ENCODE data around the gene UBFD1. TPM values are rescaled to one million over a fixed set of nuclear protein-coding genes. Genes with fewer than 3 reads are reported as not detected.
"Not testable (repeated sequence)": the region's sequence is repeated elsewhere in the genome, so short reads cannot be mapped to it uniquely, and the experiment has no call there.

Gene UBFD1
- total RNA-seq, 1 donor from 2014 or later = 32.9 TPM

DNA sequence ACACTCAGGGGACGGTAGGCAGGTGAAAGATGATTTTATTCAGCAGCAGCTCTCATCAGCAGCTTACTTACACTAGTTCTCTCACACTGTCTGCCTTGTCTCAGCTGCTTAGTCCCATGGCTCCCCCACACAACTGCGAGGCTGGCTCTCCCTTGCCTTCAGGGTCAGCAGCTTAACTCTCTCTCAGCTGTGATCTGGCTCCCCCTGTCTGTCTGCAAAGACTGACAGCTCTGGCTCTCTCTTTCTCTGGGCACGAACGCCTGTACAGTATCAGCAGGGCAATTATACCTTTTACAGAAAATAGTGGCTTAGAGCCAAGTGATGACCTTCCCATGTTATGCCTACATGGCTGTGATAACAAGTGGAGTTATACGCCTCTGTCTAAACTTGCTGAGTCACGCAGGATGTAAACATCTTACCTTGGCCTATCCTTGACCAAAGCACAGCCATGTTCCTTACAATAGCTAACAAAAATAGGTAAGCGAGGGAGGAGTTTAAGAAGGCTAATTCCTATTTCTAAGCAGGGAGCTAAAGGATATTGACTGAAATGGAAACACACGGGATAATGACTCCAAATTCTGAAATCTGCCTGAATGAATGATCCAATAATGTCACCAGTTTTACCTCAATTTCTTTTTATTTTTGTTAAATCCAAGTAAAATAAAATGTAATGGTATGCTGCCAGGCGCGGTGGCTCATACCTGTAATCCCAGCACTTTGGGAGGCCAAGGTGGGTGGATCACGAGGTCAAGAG, 39.7 kb downstream of the UBFD1 start:
- DNase-seq (ENCODE audit: low spot score) (no peak), ATAC-seq (no peak)

DNA sequence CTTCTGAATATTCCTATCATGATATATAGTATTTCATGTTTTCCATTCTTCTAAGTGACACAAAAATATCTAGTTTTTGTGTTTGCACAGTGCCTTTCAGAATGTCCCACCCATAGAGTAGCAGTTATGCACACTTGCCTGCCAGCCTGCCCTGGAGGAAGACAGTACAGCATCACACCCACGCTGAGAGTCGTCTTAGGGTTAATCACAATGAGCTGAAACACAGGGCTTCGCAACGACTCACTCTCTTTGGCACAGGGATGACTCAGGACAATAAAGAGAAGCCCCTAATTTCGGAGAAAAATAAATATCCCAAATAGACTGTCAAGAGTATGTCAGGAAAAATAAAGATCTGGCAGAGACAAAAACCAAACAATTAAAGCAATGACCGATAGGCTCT, 50.2 kb downstream of the UBFD1 start:
- DNase-seq (ENCODE audit: low spot score) (no peak), ATAC-seq (no peak)

DNA sequence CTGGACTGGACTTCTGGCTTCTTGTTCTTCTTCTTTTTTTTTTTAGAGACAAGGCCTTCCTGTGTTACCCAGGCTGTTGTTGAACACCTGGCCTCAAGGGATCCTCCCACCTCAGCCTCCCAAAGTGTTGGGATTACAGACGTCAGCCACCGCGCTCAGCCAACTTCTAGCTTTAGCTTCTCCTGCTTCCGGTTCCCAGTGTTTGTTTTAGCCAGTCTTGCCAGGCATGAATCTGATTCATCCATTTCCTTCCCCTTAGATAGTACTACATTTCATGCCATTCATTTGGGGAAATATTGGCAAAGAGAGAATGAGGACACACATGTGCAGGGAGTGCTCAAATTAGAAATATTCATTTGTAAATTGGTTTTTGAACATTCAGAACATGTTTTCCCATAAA, 50.7 kb downstream of the UBFD1 start:
- ATAC-seq (no peak), DNase-seq (ENCODE audit: low spot score) (no peak)

DNA sequence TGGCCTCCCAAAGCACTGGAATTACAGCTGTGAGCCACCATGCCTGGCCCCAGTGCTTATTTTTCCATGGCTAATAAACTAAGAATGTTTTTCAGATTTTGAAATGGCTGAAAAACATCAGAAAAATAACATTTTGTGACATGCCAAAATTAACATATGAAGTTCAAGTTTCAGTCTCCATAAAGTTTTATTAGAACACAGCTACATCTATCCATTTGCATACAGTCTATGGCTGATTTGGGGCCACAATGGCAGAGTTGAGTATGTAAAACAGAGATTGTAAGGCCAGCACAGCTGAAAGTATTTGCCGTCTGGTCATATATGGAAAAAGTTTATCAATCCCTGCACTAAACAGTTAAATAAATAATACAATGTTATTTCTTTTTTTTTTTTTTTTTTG, 52.4 kb downstream of the UBFD1 start:
- ATAC-seq = no peak
- no peak for DNase-seq (ENCODE audit: low spot score)

DNA sequence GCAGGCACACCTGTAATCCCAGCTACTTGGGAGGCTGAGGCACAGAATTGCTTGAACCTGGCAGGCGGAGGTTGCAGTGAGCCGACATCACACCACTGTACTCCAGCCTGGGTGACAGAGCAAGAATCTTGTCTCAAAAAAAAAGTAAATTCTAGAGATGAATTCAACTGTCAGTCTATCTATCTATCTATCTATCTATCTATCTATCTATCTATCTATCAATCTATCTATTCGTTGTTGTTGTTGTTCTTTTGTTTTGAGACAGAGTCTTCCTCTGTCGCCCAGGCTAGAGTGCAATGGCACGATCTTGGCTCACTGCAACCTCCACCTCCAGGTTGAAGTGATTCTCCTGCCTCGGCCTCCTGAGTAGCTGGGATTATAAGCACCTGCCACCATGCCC, 53.4 kb downstream of the UBFD1 start:
- DNase-seq (ENCODE audit: low spot score); ATAC-seq: not testable (repeated sequence)

DNA sequence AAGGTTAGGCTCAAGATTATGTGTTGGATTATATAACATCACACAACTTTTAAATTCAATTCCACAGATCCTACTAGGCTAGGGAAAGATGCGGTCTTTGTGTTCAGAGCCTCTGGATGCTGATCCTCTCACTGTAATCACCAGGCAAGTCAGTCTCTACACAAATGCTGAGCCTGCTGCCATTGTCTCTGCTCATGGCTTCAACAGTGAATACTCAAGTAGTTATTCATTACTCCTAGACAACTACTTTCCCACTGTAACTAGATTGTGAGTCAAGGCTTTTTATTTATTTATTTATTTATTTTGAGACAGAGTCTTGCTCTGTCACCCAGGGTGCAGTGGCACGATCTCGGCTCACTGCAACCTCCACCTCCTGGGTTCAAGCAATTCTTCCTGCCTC, 54.4 kb downstream of the UBFD1 start:
- no peak for DNase-seq (ENCODE audit: low spot score)
- no peak for ATAC-seq

DNA sequence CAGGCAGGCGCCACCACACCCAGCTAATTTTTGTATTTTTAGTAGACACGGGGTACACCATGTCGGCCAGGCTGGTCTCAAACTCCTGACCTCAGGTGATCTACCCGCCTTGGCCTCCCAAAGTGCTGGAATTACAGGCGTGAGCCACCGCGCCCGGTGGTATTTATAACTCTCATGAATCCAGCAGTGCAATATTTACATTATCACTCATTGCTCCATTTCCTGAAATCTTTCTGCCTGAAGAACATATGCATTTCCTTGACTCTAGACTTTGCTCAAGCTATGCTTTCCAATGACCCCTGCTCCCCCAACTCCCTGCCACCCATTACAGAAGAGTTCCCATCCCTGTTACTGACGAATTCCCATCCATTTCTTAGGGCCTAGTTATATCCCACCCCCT, 58.3 kb downstream of the UBFD1 start:
- DNase-seq (ENCODE audit: low spot score) (no peak), ATAC-seq (no peak)

Other genes with a start within 250 kb of the UBFD1 start
- 6.8 TPM for gene COG7, start 104.5 kb upstream of the UBFD1 start, total RNA-seq
- gene GGA2, start 47.2 kb upstream of the UBFD1 start, total RNA-seq = 30.2 TPM
- gene EARS2, start 377 bp upstream of the UBFD1 start, total RNA-seq = 15.9 TPM
- 64.3 TPM for gene NDUFAB1, start 38.6 kb downstream of the UBFD1 start, total RNA-seq
- gene PALB2, start 83.6 kb downstream of the UBFD1 start, total RNA-seq = 4.6 TPM
- gene DCTN5, start 83.7 kb downstream of the UBFD1 start, total RNA-seq = 17.2 TPM
- 1.0 TPM for gene PLK1, start 121.2 kb downstream of the UBFD1 start, total RNA-seq
- 0.05 TPM for gene ERN2, start 155.5 kb downstream of the UBFD1 start, total RNA-seq
- gene CHP2, start 197.3 kb downstream of the UBFD1 start, total RNA-seq = not detected

All from left lobe of liver (tissue), 2 donors.